Measurements from ENCODE around the gene PREX1. TPM values are rescaled to one million over a fixed set of nuclear protein-coding genes. Genes with fewer than 3 reads are reported as not detected.

PREX1 gene
- total and polyA plus RNA-seq, 2 donors (not counting 1 experiment from before 2014, with no cell fraction given), result 1.0 to 3.1 TPM

- Histone ChIP-seq H3K36me3 (ENCODE audit: control insufficient read depth, insufficient read depth, low read length) (no peaks in the 10 kb centered on the region), H3K4me1 (ENCODE audit: control insufficient read depth, extremely low read depth, insufficient read depth, low read length) (no peaks in the 10 kb centered on the region), H4K20me1 (ENCODE audit: control insufficient read depth, extremely low read depth, insufficient read depth, low read length) (no peaks in the 10 kb centered on the region), H2AFZ (ENCODE audit: low read length) (no peak overlapping the region), H3K9me3 (ENCODE audit: control insufficient read depth, insufficient read depth, low read depth, low read length) (no peaks in the 10 kb centered on the region), H3K9ac (ENCODE audit: insufficient read depth, low read length) (no peak overlapping the region), H3K27me3 (ENCODE audit: control insufficient read depth, insufficient read depth, low read length) (no peaks in the 10 kb centered on the region), H3K79me2 (ENCODE audit: control insufficient read depth, insufficient read depth, low read length) (no peaks in the 10 kb centered on the region), H3K4me2 (ENCODE audit: extremely low read depth, insufficient read depth, low read length) (no peak overlapping the region), H3K4me3 (replicated peaks in 1 of 4; ENCODE audit: control extremely low read depth in 1 of 4, insufficient read depth in 1 of 4, low read depth in 3 of 4, low read length in 4 of 4) (no peak overlapping the region), H3K27ac (ENCODE audit: insufficient read depth, low read length) (no peak overlapping the region)
- TF ChIP-seq EZH2 (IDR thresholded peaks at IDR 0.05; ENCODE audit: low read length, missing control alignments) (no peak), CTCF (conservative IDR thresholded peaks at IDR 0.05 in 1 of 2, IDR thresholded peaks at IDR 0.05 in 1 of 2; ENCODE audit: low read depth in 1 of 2, low read length in 2 of 2) (no peak)
- DNase-seq (ENCODE audit: low read depth in 2 of 2), result no peak
Measured at GRCh38 chr20:48625136-48625900, 202.5 kb downstream of the PREX1 start.

GRCh38 chr20:48624315-48625020 lies 203.3 kb downstream of the PREX1 start:
- TF ChIP-seq EZH2 (IDR thresholded peaks at IDR 0.05; ENCODE audit: low read length, missing control alignments), result no peak
- no peak for TF ChIP-seq CTCF (conservative IDR thresholded peaks at IDR 0.05 in 1 of 2, IDR thresholded peaks at IDR 0.05 in 1 of 2; ENCODE audit: low read depth in 1 of 2, low read length in 2 of 2)
- H3K27me3 ChIP-seq (ENCODE audit: control insufficient read depth, insufficient read depth, low read length), result no peaks in the 10 kb centered on the region
- H3K27ac ChIP-seq (ENCODE audit: insufficient read depth, low read length), result no peak overlapping the region
- H3K4me2 ChIP-seq (ENCODE audit: extremely low read depth, insufficient read depth, low read length), result no peak overlapping the region
- H3K79me2 ChIP-seq (ENCODE audit: control insufficient read depth, insufficient read depth, low read length), result no peaks in the 10 kb centered on the region
- no peak overlapping the region for H2AFZ ChIP-seq (ENCODE audit: low read length)
- H3K9me3 ChIP-seq (ENCODE audit: control insufficient read depth, insufficient read depth, low read depth, low read length), result no peaks in the 10 kb centered on the region
- no peak overlapping the region for H3K4me3 ChIP-seq (replicated peaks in 1 of 4; ENCODE audit: control extremely low read depth in 1 of 4, insufficient read depth in 1 of 4, low read depth in 3 of 4, low read length in 4 of 4)
- no peaks in the 10 kb centered on the region for H3K4me1 ChIP-seq (ENCODE audit: control insufficient read depth, extremely low read depth, insufficient read depth, low read length)
- H4K20me1 ChIP-seq (ENCODE audit: control insufficient read depth, extremely low read depth, insufficient read depth, low read length), result no peaks in the 10 kb centered on the region
- H3K36me3 ChIP-seq (ENCODE audit: control insufficient read depth, insufficient read depth, low read length), result no peaks in the 10 kb centered on the region
- DNase-seq (ENCODE audit: low read depth in 2 of 2), result no peak
- H3K9ac ChIP-seq (ENCODE audit: insufficient read depth, low read length), result no peak overlapping the region

GRCh38 chr20:48623906-48624265 lies 203.9 kb downstream of the PREX1 start:
- Histone ChIP-seq H3K27me3 (ENCODE audit: control insufficient read depth, insufficient read depth, low read length) (no peaks in the 10 kb centered on the region), H3K9ac (ENCODE audit: insufficient read depth, low read length) (no peak overlapping the region), H3K79me2 (ENCODE audit: control insufficient read depth, insufficient read depth, low read length) (no peaks in the 10 kb centered on the region), H3K27ac (ENCODE audit: insufficient read depth, low read length) (no peak overlapping the region), H3K36me3 (ENCODE audit: control insufficient read depth, insufficient read depth, low read length) (no peaks in the 10 kb centered on the region), H3K4me3 (replicated peaks in 1 of 4; ENCODE audit: control extremely low read depth in 1 of 4, insufficient read depth in 1 of 4, low read depth in 3 of 4, low read length in 4 of 4) (no peak overlapping the region), H3K4me1 (ENCODE audit: control insufficient read depth, extremely low read depth, insufficient read depth, low read length) (no peaks in the 10 kb centered on the region), H3K4me2 (ENCODE audit: extremely low read depth, insufficient read depth, low read length) (no peak overlapping the region), H3K9me3 (ENCODE audit: control insufficient read depth, insufficient read depth, low read depth, low read length) (no peaks in the 10 kb centered on the region), H2AFZ (ENCODE audit: low read length) (no peak overlapping the region), H4K20me1 (ENCODE audit: control insufficient read depth, extremely low read depth, insufficient read depth, low read length) (no peaks in the 10 kb centered on the region)
- DNase-seq (ENCODE audit: low read depth in 2 of 2), result no peak
- TF ChIP-seq EZH2 (IDR thresholded peaks at IDR 0.05; ENCODE audit: low read length, missing control alignments) (no peak), CTCF (conservative IDR thresholded peaks at IDR 0.05 in 1 of 2, IDR thresholded peaks at IDR 0.05 in 1 of 2; ENCODE audit: low read depth in 1 of 2, low read length in 2 of 2) (no peak)

Data from fibroblast of lung (primary cell).